Osteoblast (primary cell): Measurements from ENCODE around the gene ZBTB9. TPM values are rescaled to one million over a fixed set of nuclear protein-coding genes. Genes with fewer than 3 reads are reported as not detected.
"Not testable (repeated sequence)": the region's sequence is repeated elsewhere in the genome, so short reads cannot be mapped to it uniquely, and the experiment has no call there.

Experiments
- DNase-seq: peaks from one replicate; pipeline ENCODE4 v3.0.0; 2011; ENCODE audit warnings: low spot score, mixed read lengths; ENCODE audit not compliant: insufficient read length; ENCODE audit errors: missing footprints
- H2AFZ ChIP-seq: 2 replicates; pipeline ENCODE4 v1.6.0; 2011; ENCODE audit warnings: mild to moderate bottlenecking, low read length
- H3K27ac ChIP-seq: 2 replicates; pipeline ENCODE4 v1.5.1; 2011; ENCODE audit warnings: mild to moderate bottlenecking, low read depth, low read length, moderate library complexity
- H3K27me3 ChIP-seq: 2 replicates; pipeline ENCODE4 v1.6.0; 2012; ENCODE audit warnings: mild to moderate bottlenecking, control low read depth, inconsistent platforms, low read length, moderate library complexity; ENCODE audit not compliant: insufficient read depth
- H3K36me3 ChIP-seq: 2 replicates; pipeline ENCODE4 v1.5.1; 2011; ENCODE audit warnings: mild to moderate bottlenecking, low read length, control low read depth, moderate library complexity; ENCODE audit not compliant: insufficient read depth
- H3K4me1 ChIP-seq: 2 replicates; pipeline ENCODE4 v1.5.1; 2011; ENCODE audit warnings: mild to moderate bottlenecking, low read length, control low read depth, moderate library complexity; ENCODE audit not compliant: insufficient read depth
- H3K4me2 ChIP-seq: 2 replicates; pipeline ENCODE4 v1.6.0; 2011; ENCODE audit warnings: mild to moderate bottlenecking, low read length; ENCODE audit not compliant: insufficient read depth
- H3K4me3 ChIP-seq: fragments of 200-600 bp; sonication (generic); 3 replicates; pipeline ENCODE4 v1.5.1; 2012; ENCODE audit warnings: mild to moderate bottlenecking, low read length, inconsistent platforms; ENCODE audit not compliant: insufficient read depth
- H3K79me2 ChIP-seq: 2 replicates; pipeline ENCODE4 v1.6.0; 2012; ENCODE audit warnings: mild to moderate bottlenecking, low read length, control low read depth, inconsistent platforms; ENCODE audit not compliant: insufficient read depth
- H3K9me3 ChIP-seq: 2 replicates; pipeline ENCODE4 v1.5.1; 2011; ENCODE audit warnings: low read depth, low read length, control low read depth
- H4K20me1 ChIP-seq: 2 replicates; pipeline ENCODE4 v1.6.0; 2012; ENCODE audit warnings: mild to moderate bottlenecking, low read length, control low read depth; ENCODE audit not compliant: insufficient read depth
- CTCF ChIP-seq: IDR thresholded peaks from 2 replicates; pipeline ENCODE4 v1.5.1; 2011; ENCODE audit warnings: mild to moderate bottlenecking, low read depth, low read length, moderate library complexity; ENCODE audit errors: extremely low read depth
- total RNA-seq: library from RNA; depleted of rRNA; stranded (reverse); fragments of >200 nt; gene quantifications from 2 replicates; pipeline ENCODE4 v1.2.3, GENCODE V29; 2012

ZBTB9 gene
- total RNA-seq, 1 donor, result 4.7 TPM

GRCh38 chr6:33467091-33467490 is 12.7 kb downstream of the ZBTB9 start:
- DNase-seq, result no peak
- no peaks in the 10 kb centered on the region for H3K79me2 ChIP-seq
- no peak overlapping the region for H3K4me3 ChIP-seq
- no peak overlapping the region for H3K27ac ChIP-seq
- TF ChIP-seq CTCF, result no peak
- H3K9me3 ChIP-seq, result no peaks in the 10 kb centered on the region
- H4K20me1 ChIP-seq, result no peaks in the 10 kb centered on the region
- H3K36me3 ChIP-seq, result no peaks in the 10 kb centered on the region
- H2AFZ ChIP-seq, result no peak overlapping the region
- H3K27me3 ChIP-seq, result no peaks in the 10 kb centered on the region
- H3K4me2 ChIP-seq, result no peak overlapping the region
- H3K4me1 ChIP-seq, result no peaks in the 10 kb centered on the region

- Histone ChIP-seq H3K4me1 (no peaks in the 10 kb centered on the region), H3K27me3 (no peaks in the 10 kb centered on the region), H3K9me3 (no peaks in the 10 kb centered on the region), H3K27ac (no peak overlapping the region), H3K4me2 (no peak overlapping the region), H4K20me1 (no peaks in the 10 kb centered on the region), H3K4me3 (no peak overlapping the region), H3K36me3 (no peaks in the 10 kb centered on the region), H2AFZ (no peak overlapping the region), H3K79me2 (no peaks in the 10 kb centered on the region)
- no peak for DNase-seq
- TF ChIP-seq CTCF, result no peak
Observed at GRCh38 chr6:33469661-33470060, 15.3 kb downstream of the ZBTB9 start.

- H3K9me3 ChIP-seq, result no peaks in the 10 kb centered on the region
- H4K20me1 ChIP-seq, result no peaks in the 10 kb centered on the region
- H3K79me2 ChIP-seq, result no peaks in the 10 kb centered on the region
- H3K4me2 ChIP-seq, result no peak overlapping the region
- no peak overlapping the region for H2AFZ ChIP-seq
- no peak for DNase-seq
- H3K27me3 ChIP-seq, result peaks cover 4% of the 10 kb centered on the region
- H3K4me1 ChIP-seq, result no peaks in the 10 kb centered on the region
- no peak for TF ChIP-seq CTCF
- no peak overlapping the region for H3K27ac ChIP-seq
- no peaks in the 10 kb centered on the region for H3K36me3 ChIP-seq
- no peak overlapping the region for H3K4me3 ChIP-seq
Observed at GRCh38 chr6:33477864-33478263, 23.5 kb downstream of the ZBTB9 start.

GRCh38 chr6:33481192-33481591 is 26.8 kb downstream of the ZBTB9 start:
- TF ChIP-seq CTCF, result no peak
- H3K27me3 ChIP-seq, result peaks cover 4% of the 10 kb centered on the region
- H2AFZ ChIP-seq, result no peak overlapping the region
- H3K36me3 ChIP-seq, result no peaks in the 10 kb centered on the region
- no peak overlapping the region for H3K4me3 ChIP-seq
- no peaks in the 10 kb centered on the region for H3K4me1 ChIP-seq
- H3K27ac ChIP-seq, result no peak overlapping the region
- no peaks in the 10 kb centered on the region for H3K79me2 ChIP-seq
- H4K20me1 ChIP-seq, result no peaks in the 10 kb centered on the region
- H3K4me2 ChIP-seq, result no peak overlapping the region
- H3K9me3 ChIP-seq, result no peaks in the 10 kb centered on the region
- no peak for DNase-seq

- H3K9me3 ChIP-seq, H4K20me1 ChIP-seq, H2AFZ ChIP-seq, H3K27me3 ChIP-seq, H3K27ac ChIP-seq, H3K4me1 ChIP-seq, H3K79me2 ChIP-seq, H3K36me3 ChIP-seq, H3K4me2 ChIP-seq, DNase-seq, H3K4me3 ChIP-seq: not testable (repeated sequence)
Observed at GRCh38 chr6:33482620-33483019, 28.2 kb downstream of the ZBTB9 start.
